HepG2 (cell line): ENCODE measurements around the gene CHST4. TPM values are rescaled to one million over a fixed set of nuclear protein-coding genes. Genes with fewer than 3 reads are reported as not detected.

Source experiments
- AGO2 ChIP-seq: fragments of 200-400 bp; formaldehyde crosslinking; optimal IDR thresholded peaks from 2 replicates; pipeline ENCODE3; 2017; ENCODE audit warnings: mild to moderate bottlenecking, low read depth, low read length, moderate library complexity
- ATM ChIP-seq: fragments of 450-650 bp; IDR thresholded peaks from 2 replicates; pipeline ENCODE4 v1.7.1; 2017; ENCODE audit warnings: mild to moderate bottlenecking, borderline replicate concordance
- HDAC1 ChIP-seq: sonication (generic); formaldehyde crosslinking; IDR thresholded peaks from 2 replicates; pipeline ENCODE4 v1.5.1; 2020; ENCODE audit warnings: mild to moderate bottlenecking, missing genetic modification reagents
- HNRNPLL ChIP-seq: fragments of 200-400 bp; formaldehyde crosslinking; IDR thresholded peaks from 2 replicates; pipeline ENCODE4 v1.6.1; 2017; ENCODE audit warnings: mild to moderate bottlenecking, low read depth, low read length; ENCODE audit not compliant: poor library complexity, severe bottlenecking
- HOXA3 ChIP-seq: sonication (generic); formaldehyde crosslinking; IDR thresholded peaks from 2 replicates; pipeline ENCODE4 v1.5.0; 2020; ENCODE audit warnings: missing genetic modification reagents
- KLF13 ChIP-seq: sonication (generic); formaldehyde crosslinking; IDR thresholded peaks from 2 replicates; pipeline ENCODE4 v1.4.0; 2020; ENCODE audit warnings: mild to moderate bottlenecking, missing genetic modification reagents
- NCOA5 ChIP-seq: sonication (generic); formaldehyde crosslinking; IDR thresholded peaks from 2 replicates; pipeline ENCODE4 v1.4.0; 2020; ENCODE audit warnings: missing genetic modification reagents
- PAF1 ChIP-seq: IDR thresholded peaks from 2 replicates; pipeline ENCODE4 v1.6.1; 2016; ENCODE audit warnings: missing genetic modification reagents, missing compliant biosample characterization
- PHB2 ChIP-seq: fragments of 450-650 bp; IDR thresholded peaks from 2 replicates; pipeline ENCODE4 v1.6.1; 2018; ENCODE audit not compliant: partially characterized antibody
- RARG ChIP-seq: sonication (generic); formaldehyde crosslinking; IDR thresholded peaks from 2 replicates; pipeline ENCODE4 v1.4.0; 2020; ENCODE audit warnings: low read depth, mild to moderate bottlenecking, missing genetic modification reagents
- SALL1 ChIP-seq: sonication (generic); formaldehyde crosslinking; IDR thresholded peaks from 2 replicates; pipeline ENCODE4 v1.8.0; 2022; ENCODE audit warnings: mild to moderate bottlenecking, missing genetic modification reagents
- SRSF4 ChIP-seq: fragments of 200-400 bp; formaldehyde crosslinking; IDR thresholded peaks from one replicate; pipeline ENCODE4 v1.6.1; 2018; ENCODE audit warnings: mild to moderate bottlenecking, low read depth, low read length, moderate library complexity; ENCODE audit not compliant: poor library complexity, severe bottlenecking
- TAF15 ChIP-seq: fragments of 200-400 bp; formaldehyde crosslinking; IDR thresholded peaks from one replicate; pipeline ENCODE4 v1.6.1; 2018; ENCODE audit warnings: mild to moderate bottlenecking, low read depth, low read length; ENCODE audit not compliant: poor library complexity, severe bottlenecking
- U2AF2 ChIP-seq: fragments of 200-400 bp; formaldehyde crosslinking; IDR thresholded peaks from 2 replicates; pipeline ENCODE4 v1.6.1; 2017; ENCODE audit warnings: low read depth, mild to moderate bottlenecking, low read length
- ZNF12 ChIP-seq: sonication (generic); formaldehyde crosslinking; IDR thresholded peaks from 2 replicates; pipeline ENCODE4 v1.5.0; 2020; ENCODE audit warnings: missing genetic modification reagents
- ZNF264 ChIP-seq: sonication (generic); formaldehyde crosslinking; IDR thresholded peaks from 2 replicates; pipeline ENCODE4 v1.4.0; 2020; ENCODE audit warnings: missing genetic modification reagents
- ZNF34 ChIP-seq: sonication (generic); formaldehyde crosslinking; IDR thresholded peaks from 2 replicates; pipeline ENCODE4 v1.4.0; 2020; ENCODE audit warnings: mild to moderate bottlenecking, missing genetic modification reagents, borderline replicate concordance
- ZNF564 ChIP-seq: sonication (generic); formaldehyde crosslinking; IDR thresholded peaks from 2 replicates; pipeline ENCODE4 v1.8.1; 2023; ENCODE audit warnings: mild to moderate bottlenecking, missing genetic modification reagents
- ZNF619 ChIP-seq: sonication (generic); formaldehyde crosslinking; IDR thresholded peaks from 2 replicates; pipeline ENCODE4 v1.4.0; 2020; ENCODE audit warnings: mild to moderate bottlenecking, missing genetic modification reagents
- ZNF687 ChIP-seq: sonication (generic); formaldehyde crosslinking; IDR thresholded peaks from 2 replicates; pipeline ENCODE4 v1.5.1; 2020; ENCODE audit warnings: mild to moderate bottlenecking, missing genetic modification reagents, moderate library complexity
- ZNF768 ChIP-seq: sonication (generic); formaldehyde crosslinking; IDR thresholded peaks from 2 replicates; pipeline ENCODE4 v1.4.0; 2020; ENCODE audit warnings: missing genetic modification reagents
- ZSCAN22 ChIP-seq: sonication (generic); formaldehyde crosslinking; IDR thresholded peaks from 2 replicates; pipeline ENCODE4 v1.4.0; 2020; ENCODE audit warnings: mild to moderate bottlenecking, missing genetic modification reagents
- polyA plus RNA-seq, 8 experiments: library from polyadenylated mRNA; depleted of rRNA in 3 of 8; stranded (reverse) in 7 of 8; unstranded in 1 of 8; fragments of >200 nt; fragmentation: Illumina TruSeq in 4 of 8; extraction: Trizol in 4 of 8; gene quantifications; 2 replicates each; pipeline versions ENCODE4 v1.2.1 to v1.2.3, GENCODE V29; 2011 to 2016; ENCODE audit warnings: low read depth in 4 of 8, missing spikeins in 1 of 8, mixed read lengths in 1 of 8; ENCODE audit not compliant: insufficient read depth in 1 of 8
- total RNA-seq, 5 experiments: library from RNA; depleted of rRNA; stranded (reverse); fragments of >200 nt; fragmentation: Illumina TruSeq; extraction: Trizol; gene quantifications; 2 replicates each; pipeline ENCODE4 v1.2.3, GENCODE V29; 2016; ENCODE audit warnings: low read depth in 1 of 5
- TF ChIP-seq, protein P1 (sequence below): sonication (generic); formaldehyde crosslinking; IDR thresholded peaks from 2 replicates; pipeline ENCODE4 v1.4.0; 2020; ENCODE audit warnings: missing genetic modification reagents
- TF ChIP-seq, protein P2 (sequence below): sonication (generic); formaldehyde crosslinking; IDR thresholded peaks from 2 replicates; pipeline ENCODE4 v1.5.0; 2020; ENCODE audit warnings: missing genetic modification reagents

Gene CHST4
- total and polyA plus RNA-seq, 2 of the 13 experiments (the other 11 are each of a cell fraction or from before 2014, with no cell fraction given), result not detected

- TF ChIP-seq, protein P1, sequence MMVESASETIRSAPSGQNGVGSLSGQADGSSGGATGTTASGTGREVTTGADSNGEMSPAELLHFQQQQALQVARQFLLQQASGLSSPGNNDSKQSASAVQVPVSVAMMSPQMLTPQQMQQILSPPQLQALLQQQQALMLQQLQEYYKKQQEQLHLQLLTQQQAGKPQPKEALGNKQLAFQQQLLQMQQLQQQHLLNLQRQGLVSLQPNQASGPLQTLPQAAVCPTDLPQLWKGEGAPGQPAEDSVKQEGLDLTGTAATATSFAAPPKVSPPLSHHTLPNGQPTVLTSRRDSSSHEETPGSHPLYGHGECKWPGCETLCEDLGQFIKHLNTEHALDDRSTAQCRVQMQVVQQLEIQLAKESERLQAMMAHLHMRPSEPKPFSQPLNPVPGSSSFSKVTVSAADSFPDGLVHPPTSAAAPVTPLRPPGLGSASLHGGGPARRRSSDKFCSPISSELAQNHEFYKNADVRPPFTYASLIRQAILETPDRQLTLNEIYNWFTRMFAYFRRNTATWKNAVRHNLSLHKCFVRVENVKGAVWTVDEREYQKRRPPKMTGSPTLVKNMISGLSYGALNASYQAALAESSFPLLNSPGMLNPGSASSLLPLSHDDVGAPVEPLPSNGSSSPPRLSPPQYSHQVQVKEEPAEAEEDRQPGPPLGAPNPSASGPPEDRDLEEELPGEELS (CRISPR knock-in tag), result peak; percentile 51; the same call in 1 of the 2 replicates
- TF ChIP-seq U2AF2 (no peak), RARG (CRISPR knock-in tag) (no peak), AGO2 (no peak), KLF13 (no peak), SALL1 (CRISPR knock-in tag) (0 out of 2 replicates have a peak, but pooled peaks have one; percentile 9), ZNF12 (CRISPR knock-in tag) (peak; percentile 35; the same call in 1 of the 2 replicates), TAF15 (no peak), NCOA5 (CRISPR knock-in tag) (no peak), ZNF34 (CRISPR knock-in tag) (no peak), ZNF564 (CRISPR knock-in tag) (no peak), PAF1 (CRISPR knock-in tag) (no peak), PHB2 (no peak), ZNF619 (CRISPR knock-in tag) (no peak), ZNF264 (CRISPR knock-in tag) (no peak), SRSF4 (no peak), HNRNPLL (no peak), ZNF687 (peak; percentile 21; the same call in 1 of the 2 replicates), HDAC1 (CRISPR knock-in tag) (peak; percentile 37; the same call in 1 of the 2 replicates), ZNF768 (CRISPR knock-in tag) (no peak), ZSCAN22 (CRISPR knock-in tag) (no peak), HOXA3 (CRISPR knock-in tag) (0 out of 2 replicates have a peak, but pooled peaks have one; percentile 22), ATM (no peak)
- TF ChIP-seq, protein P2, sequence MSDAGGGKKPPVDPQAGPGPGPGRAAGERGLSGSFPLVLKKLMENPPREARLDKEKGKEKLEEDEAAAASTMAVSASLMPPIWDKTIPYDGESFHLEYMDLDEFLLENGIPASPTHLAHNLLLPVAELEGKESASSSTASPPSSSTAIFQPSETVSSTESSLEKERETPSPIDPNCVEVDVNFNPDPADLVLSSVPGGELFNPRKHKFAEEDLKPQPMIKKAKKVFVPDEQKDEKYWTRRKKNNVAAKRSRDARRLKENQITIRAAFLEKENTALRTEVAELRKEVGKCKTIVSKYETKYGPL (CRISPR knock-in tag), result no peak
These were observed 47.3 kb downstream of the CHST4 start (continued) for GRCh38 chr16:71573387-71574094.
